ENCODE data around the gene KCNMA1. TPM values are rescaled to one million over a fixed set of nuclear protein-coding genes. Genes with fewer than 3 reads are reported as not detected.

Gene KCNMA1
- total and polyA plus RNA-seq, 2 donors (not counting 1 experiment from before 2014, with no cell fraction given): 0.82 to 3.1 TPM

DNA sequence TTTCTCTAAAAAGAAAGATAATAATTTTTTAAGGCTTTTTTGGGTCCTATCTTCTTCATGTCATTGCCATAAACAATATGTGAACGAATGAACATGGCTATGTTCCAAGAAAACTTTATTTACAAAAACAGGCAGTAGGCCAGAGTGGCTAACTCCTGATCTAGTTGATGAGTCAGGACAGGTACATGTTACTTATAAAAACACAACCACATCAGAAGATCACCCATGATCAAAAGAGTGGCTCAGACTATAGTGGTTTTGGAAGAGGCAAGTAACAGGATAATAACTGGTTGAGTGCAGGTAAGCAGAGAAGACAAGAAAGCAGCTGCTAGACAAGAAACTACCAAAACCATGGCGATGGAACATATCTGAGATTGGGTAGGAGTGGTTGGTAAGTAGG, 468.7 kb downstream of the KCNMA1 start:
- Histone ChIP-seq H3K27me3 (replicated peaks in 1 of 4; ENCODE audit: control extremely low read depth in 1 of 4, control insufficient read depth in 3 of 4, insufficient read depth in 4 of 4, low read length in 3 of 4) (peaks cover 0 to 10% (median 0%) of the 10 kb centered on the region in 4 experiments), H3K4me1 (ENCODE audit: control insufficient read depth in 2 of 2, insufficient read depth in 2 of 2, low read length in 2 of 2) (no peaks in the 10 kb centered on the region), H4K20me1 (ENCODE audit: control insufficient read depth, insufficient read depth, low read length, poor library complexity, severe bottlenecking) (no peaks in the 10 kb centered on the region), H3K4me2 (replicated peaks; ENCODE audit: low read depth, low read length, poor library complexity, severe bottlenecking) (no peak overlapping the region), H3K27ac (ENCODE audit: low read length in 2 of 2) (no peak overlapping the region), H3K36me3 (replicated peaks in 1 of 2; ENCODE audit: control extremely low read depth in 1 of 2, control insufficient read depth in 1 of 2, extremely low read depth in 1 of 2, insufficient read depth in 2 of 2, low read length in 1 of 2) (no peaks in the 10 kb centered on the region), H3K9me3 (ENCODE audit: control extremely low read depth in 1 of 3, control insufficient read depth in 2 of 3, insufficient read depth in 1 of 3, low read length in 2 of 3) (no peaks in the 10 kb centered on the region), H2AFZ (ENCODE audit: insufficient read depth, low read depth, low read length, poor library complexity, severe bottlenecking) (no peak overlapping the region), H3K4me3 (ENCODE audit: control extremely low read depth in 1 of 5, extremely low read depth in 1 of 5, insufficient read depth in 1 of 5, low read depth in 2 of 5, low read length in 4 of 5) (no peak overlapping the region), H3K79me2 (ENCODE audit: control insufficient read depth, insufficient read depth, low read length) (no peaks in the 10 kb centered on the region), H3K9ac (ENCODE audit: low read length) (no peak overlapping the region)
- no peak for ATAC-seq (ENCODE audit: low read depth)
- ChIA-PET POLR2A (no interaction called here), CTCF (interaction anchor here (0.9 to 20.9 kb wide), 4 partner anchors 9 to 471 kb away, joined by 3 to 523 read pairs (median 4); partner anchors contain the start of gene KCNMA1)
- TF ChIP-seq EZH2 (IDR thresholded peaks at IDR 0.05; ENCODE audit: borderline replicate concordance, insufficient read depth, low read depth, low read length, poor library complexity, severe bottlenecking): no peak
- Mint-ChIP-seq H3K27ac (no peak overlapping the region), H3K9me3 (ENCODE audit: insufficient read depth) (no peaks in the 10 kb centered on the region), H3K4me3 (no peak overlapping the region), H3K4me1 (peaks cover 2% of the 10 kb centered on the region), H3K27me3 (peaks cover 16% of the 10 kb centered on the region)
- DNase-seq: no peak
- intact Hi-C loops (cut with micrococcal nuclease): no loop called here
- WGBS (ENCODE audit: insufficient coverage): no CpG with 5 or more reads among the region's 2 CpGs

DNA sequence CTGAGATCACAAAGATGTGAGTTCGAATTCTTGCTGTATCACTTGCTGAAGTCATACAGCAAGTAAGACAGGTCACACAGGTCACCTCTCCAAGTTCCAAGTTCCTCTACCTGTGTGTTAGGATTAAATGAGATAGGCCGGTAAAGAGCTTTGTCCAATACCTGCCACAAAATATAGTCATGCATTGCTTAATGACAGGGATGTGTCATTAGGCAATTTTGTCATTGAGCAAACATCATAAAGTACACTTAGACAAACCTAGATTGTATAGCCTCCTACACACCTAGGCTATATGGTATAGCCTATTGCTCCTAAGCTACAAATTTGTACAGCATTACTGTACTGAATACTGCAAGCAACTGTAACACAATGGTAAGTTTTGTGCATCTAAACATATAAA, 469.4 kb downstream of the KCNMA1 start:
- H3K9ac ChIP-seq (ENCODE audit: low read length): no peak overlapping the region
- Mint-ChIP-seq H3K9me3 (ENCODE audit: insufficient read depth) (no peaks in the 10 kb centered on the region), H3K4me1 (peaks cover 2% of the 10 kb centered on the region), H3K27me3 (peaks cover 20% of the 10 kb centered on the region), H3K27ac (no peak overlapping the region), H3K4me3 (no peak overlapping the region)
- no peak for ATAC-seq (ENCODE audit: low read depth)
- peaks cover 0 to 9% (median 0%) of the 10 kb centered on the region in 4 experiments for H3K27me3 ChIP-seq (replicated peaks in 1 of 4; ENCODE audit: control extremely low read depth in 1 of 4, control insufficient read depth in 3 of 4, insufficient read depth in 4 of 4, low read length in 3 of 4)
- ChIA-PET POLR2A (no interaction called here), CTCF (interaction anchor here (0.7 to 20.9 kb wide), 8 partner anchors 8 to 543 kb away, joined by 3 to 523 read pairs (median 4); partner anchors contain the start of gene KCNMA1)
- no peaks in the 10 kb centered on the region for H3K79me2 ChIP-seq (ENCODE audit: control insufficient read depth, insufficient read depth, low read length)
- H3K4me3 ChIP-seq (ENCODE audit: control extremely low read depth in 1 of 5, extremely low read depth in 1 of 5, insufficient read depth in 1 of 5, low read depth in 2 of 5, low read length in 4 of 5): no peak overlapping the region
- no peak overlapping the region for H3K27ac ChIP-seq (ENCODE audit: low read length in 2 of 2)
- H2AFZ ChIP-seq (ENCODE audit: insufficient read depth, low read depth, low read length, poor library complexity, severe bottlenecking): no peak overlapping the region
- intact Hi-C loops (cut with micrococcal nuclease): no loop called here
- TF ChIP-seq CTCF (IDR thresholded peaks at IDR 0.05) (no peak), EZH2 (IDR thresholded peaks at IDR 0.05; ENCODE audit: borderline replicate concordance, insufficient read depth, low read depth, low read length, poor library complexity, severe bottlenecking) (no peak)
- no CpG with 5 or more reads among the region's 2 CpGs for WGBS (ENCODE audit: insufficient coverage)
- no peaks in the 10 kb centered on the region for H3K4me1 ChIP-seq (ENCODE audit: control insufficient read depth in 2 of 2, insufficient read depth in 2 of 2, low read length in 2 of 2)
- H4K20me1 ChIP-seq (ENCODE audit: control insufficient read depth, insufficient read depth, low read length, poor library complexity, severe bottlenecking): no peaks in the 10 kb centered on the region
- no peaks in the 10 kb centered on the region for H3K36me3 ChIP-seq (replicated peaks in 1 of 2; ENCODE audit: control extremely low read depth in 1 of 2, control insufficient read depth in 1 of 2, extremely low read depth in 1 of 2, insufficient read depth in 2 of 2, low read length in 1 of 2)
- no peak overlapping the region for H3K4me2 ChIP-seq (replicated peaks; ENCODE audit: low read depth, low read length, poor library complexity, severe bottlenecking)
- no peak for DNase-seq
- H3K9me3 ChIP-seq (ENCODE audit: control extremely low read depth in 1 of 3, control insufficient read depth in 2 of 3, insufficient read depth in 1 of 3, low read length in 2 of 3): no peaks in the 10 kb centered on the region

Measured in B cell (primary cell).